ENCODE data around the gene AP2A2.
"Not testable (repeated sequence)": the region's sequence is repeated elsewhere in the genome, so short reads cannot be mapped to it uniquely, and the experiment has no call there.

The AP2A2 gene

DNA sequence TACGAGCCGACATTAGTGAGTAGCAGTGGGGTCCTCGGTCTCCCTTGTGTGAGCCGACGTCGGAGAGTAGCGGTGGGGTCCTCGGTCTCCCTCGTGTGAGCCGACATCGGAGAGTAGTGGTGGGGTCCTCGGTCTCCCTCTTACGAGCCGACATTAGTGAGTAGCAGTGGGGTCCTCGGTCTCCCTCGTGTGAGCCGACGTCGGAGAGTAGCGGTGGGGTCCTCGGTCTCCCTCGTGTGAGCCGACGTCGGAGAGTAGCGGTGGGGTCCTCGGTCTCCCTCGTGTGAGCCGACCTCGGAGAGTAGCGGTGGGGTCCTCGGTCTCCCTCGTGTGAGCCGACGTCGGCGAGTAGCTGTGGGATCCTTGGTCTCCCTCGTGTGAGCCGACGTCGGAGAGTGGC lies 49.7 kb downstream of the AP2A2 start:
- not testable (repeated sequence) for DNase-seq (ENCODE audit: low read depth)

DNA sequence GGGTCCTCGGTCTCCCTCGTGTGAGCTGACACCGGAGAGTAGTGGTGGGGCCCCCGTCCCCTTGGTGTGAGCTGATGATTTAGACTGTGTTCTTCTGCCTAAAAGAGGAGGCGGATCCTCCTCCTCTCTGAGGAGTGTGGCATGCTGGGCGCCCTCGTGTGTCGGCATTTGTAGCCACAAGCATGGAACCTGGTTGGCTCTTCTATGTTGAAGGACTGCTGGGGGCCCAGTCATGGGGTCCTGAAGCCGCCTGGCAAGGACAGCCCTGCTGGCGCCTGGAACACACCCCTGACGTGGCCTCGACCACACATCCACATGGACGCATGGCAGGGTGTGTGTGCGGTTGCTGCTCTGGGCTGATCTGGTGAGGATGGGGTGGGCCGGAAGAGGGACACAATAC lies 50.2 kb downstream of the AP2A2 start:
- DNase-seq (ENCODE audit: low read depth): no peak

GRCh38 chr11:976431-977160 lies 50.9 kb downstream of the AP2A2 start:
- DNase-seq (ENCODE audit: low read depth): no peak

- DNase-seq (ENCODE audit: low read depth): no peak
Measured at GRCh38 chr11:977830-978720, 52.4 kb downstream of the AP2A2 start.

DNA sequence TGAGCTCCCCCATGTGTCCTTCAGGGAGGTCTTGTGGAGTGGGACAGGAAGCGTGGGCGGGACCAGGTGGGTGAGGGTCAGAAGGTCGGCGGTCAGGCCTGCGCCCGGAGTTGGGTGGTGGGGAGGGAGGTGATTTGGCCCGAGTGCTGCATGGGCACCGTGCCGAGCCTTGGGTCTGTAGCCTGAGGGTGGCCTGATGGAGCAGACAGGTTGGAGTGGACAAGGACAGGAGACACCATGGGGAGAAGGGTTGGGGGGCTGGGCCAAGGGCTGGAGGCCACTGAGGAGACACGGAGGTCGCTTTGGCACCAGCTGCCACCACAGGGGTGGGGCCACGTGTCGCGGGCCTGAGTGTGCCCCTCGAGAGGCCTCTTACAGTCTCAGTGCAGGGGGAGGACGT lies 53.1 kb downstream of the AP2A2 start:
- DNase-seq (ENCODE audit: low read depth): no peak

- no peak for DNase-seq (ENCODE audit: low read depth)
Measured at GRCh38 chr11:980438-981357, 55.0 kb downstream of the AP2A2 start.

- DNase-seq (ENCODE audit: low read depth): no peak
Measured at GRCh38 chr11:981764-982163, 56.1 kb downstream of the AP2A2 start.

DNA sequence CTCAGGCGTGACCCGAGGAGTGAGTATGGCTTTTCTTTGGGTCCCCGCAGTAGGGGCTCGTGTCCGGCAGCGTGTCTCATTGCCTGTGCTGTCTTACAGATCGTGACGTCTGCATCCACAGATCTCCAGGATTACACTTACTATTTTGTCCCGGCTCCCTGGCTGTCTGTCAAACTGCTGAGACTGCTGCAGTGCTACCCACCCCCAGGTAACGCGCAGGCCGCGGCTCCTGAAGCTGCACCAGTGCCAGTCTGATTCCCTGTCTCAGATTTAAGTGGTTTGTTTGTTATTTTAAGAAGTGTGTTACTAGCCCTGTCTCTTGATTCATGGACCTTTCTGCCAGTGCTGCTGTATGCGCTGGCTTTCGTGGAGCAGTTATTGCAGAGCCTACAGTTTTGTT lies 58.9 kb downstream of the AP2A2 start:
- DNase-seq (ENCODE audit: low read depth): no peak

DNA sequence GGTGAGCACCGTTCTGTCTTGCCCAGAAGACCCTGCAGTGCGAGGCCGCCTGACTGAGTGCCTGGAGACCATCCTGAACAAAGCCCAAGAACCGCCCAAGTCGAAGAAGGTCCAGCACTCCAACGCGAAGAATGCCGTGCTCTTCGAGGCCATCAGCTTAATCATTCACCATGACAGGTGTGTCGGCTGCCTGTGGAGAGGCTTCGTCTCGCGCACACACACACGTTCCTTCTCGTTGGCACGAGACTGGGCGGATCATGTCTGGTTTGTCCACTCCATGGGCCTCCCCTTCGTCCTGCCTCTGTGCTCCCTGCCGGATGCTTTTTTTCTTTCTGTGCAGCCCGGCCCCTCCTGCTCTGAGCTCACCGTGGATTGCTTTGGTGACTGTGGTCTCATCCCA lies 59.7 kb downstream of the AP2A2 start:
- no peak for DNase-seq (ENCODE audit: low read depth)

- no peak for DNase-seq (ENCODE audit: low read depth)
Measured at GRCh38 chr11:985848-986247, 60.2 kb downstream of the AP2A2 start.

DNA sequence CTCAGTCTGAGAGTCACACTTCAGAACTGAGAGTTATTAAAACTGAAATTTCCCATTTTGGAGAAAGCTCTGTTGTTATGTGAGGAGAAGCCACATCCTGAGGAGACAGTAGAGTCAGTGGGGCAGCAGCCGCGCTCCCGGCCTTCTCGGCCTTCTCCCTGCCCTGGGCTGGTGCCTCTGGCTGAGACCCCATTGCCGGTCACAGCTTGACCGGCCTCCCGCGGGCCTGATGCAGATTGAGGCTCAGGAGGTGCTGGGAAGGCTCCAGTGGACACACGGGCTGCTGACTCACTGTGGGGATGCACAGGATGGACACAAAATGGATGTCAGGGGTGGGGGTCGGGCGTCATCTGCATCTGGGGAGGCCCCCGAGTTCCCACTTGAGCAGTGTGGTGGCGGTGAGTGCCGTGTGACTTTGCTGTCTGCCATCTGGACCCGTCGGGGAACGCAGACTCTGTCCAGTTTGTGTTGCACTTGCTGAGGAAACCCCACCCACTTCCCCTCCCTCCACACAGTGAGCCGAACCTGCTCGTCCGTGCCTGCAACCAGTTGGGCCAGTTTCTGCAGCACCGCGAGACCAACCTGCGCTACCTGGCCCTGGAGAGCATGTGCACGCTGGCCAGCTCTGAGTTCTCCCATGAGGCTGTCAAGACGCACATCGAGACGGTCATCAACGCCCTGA lies 60.7 kb downstream of the AP2A2 start:
- DNase-seq (ENCODE audit: low read depth): no peak

- no peak for DNase-seq (ENCODE audit: low read depth)
Measured at GRCh38 chr11:986952-987305, 61.3 kb downstream of the AP2A2 start.

DNA sequence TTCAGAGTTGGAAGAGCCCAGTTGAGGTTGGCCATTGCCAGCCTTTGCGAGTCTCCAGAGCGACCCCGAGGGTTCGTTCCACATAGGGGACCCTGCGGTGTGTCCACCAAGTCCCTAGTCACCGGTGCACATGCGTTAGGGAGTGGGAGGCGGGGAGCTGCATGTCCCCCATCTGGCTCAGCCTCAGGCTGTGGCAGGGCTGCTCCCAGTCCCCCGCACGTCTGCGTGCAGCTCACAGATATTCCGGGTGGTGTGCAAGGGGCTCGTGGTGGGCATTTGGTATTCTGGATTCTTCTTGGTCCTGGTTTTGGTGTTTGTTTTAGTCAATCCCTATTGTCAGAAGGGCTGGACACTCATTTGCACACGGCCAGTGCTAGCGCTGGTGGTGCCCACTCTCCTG lies 62.0 kb downstream of the AP2A2 start:
- no peak for DNase-seq (ENCODE audit: low read depth)

DNA sequence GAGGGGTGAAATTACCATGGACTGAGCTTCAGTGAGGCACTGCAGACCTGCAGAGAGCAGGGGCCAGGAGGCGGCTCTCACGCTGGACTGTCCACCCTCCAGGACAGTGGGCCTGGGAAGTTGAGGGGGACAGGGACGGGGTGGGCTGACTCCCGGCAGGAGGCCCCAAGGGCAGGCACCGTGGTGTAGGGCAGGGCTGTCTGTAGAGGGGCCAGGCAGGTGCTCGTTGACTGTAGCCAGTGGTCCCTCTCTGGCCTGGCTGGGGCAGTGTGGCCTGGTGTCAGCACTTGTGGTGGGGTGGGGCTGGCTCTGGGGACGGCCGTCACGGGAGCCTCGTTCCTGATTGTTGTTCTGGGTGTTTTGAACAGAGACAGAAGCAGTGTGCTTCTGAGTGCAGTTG lies 64.4 kb downstream of the AP2A2 start:
- no peak for DNase-seq (ENCODE audit: low read depth)

DNA sequence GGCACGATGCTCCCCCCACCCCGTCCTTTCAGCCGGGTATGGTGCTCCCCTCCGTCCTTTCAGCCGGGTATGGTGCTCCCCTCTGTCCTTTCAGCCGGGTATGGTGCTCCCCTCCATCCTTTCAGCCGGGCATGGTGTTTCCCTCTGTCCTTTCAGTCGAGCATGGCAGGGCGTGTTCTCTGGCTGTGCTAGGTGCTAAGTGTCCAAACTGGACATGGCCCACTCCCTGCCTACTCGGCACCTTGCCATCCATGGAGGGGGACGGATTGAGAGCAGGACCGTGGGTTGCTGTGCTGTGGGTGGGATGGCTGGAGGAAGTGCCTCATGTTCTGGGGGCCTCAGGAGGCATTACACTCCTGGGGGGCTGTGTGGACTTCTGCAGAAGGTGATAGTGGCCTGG lies 65.4 kb downstream of the AP2A2 start:
- no peak for DNase-seq (ENCODE audit: low read depth)

GRCh38 chr11:991711-992307 lies 66.1 kb downstream of the AP2A2 start:
- DNase-seq (ENCODE audit: low read depth): no peak

GRCh38 chr11:992577-992976 lies 66.9 kb downstream of the AP2A2 start:
- no peak for DNase-seq (ENCODE audit: low read depth)

DNA sequence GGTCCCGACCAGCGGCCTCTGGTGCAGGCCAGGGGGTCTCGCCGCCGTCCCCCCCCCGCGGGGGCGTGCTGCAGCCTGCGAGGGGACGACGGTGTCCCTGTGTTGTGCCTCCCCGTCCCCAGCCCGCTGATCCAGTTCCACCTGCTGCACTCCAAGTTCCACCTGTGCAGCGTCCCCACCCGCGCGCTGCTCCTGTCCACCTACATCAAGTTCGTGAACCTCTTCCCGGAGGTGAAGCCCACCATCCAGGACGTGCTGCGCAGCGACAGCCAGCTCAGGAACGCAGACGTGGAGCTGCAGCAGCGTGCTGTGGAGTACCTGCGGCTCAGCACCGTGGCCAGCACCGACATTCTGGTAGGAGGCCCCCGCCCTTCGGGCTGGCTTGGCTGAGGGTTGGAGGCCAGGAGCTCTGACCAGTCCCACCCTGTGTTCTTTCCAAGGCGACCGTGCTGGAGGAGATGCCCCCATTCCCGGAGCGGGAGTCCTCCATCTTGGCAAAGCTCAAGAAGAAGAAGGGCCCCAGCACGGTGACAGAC lies 68.0 kb downstream of the AP2A2 start:
- no peak for DNase-seq (ENCODE audit: low read depth)

DNA sequence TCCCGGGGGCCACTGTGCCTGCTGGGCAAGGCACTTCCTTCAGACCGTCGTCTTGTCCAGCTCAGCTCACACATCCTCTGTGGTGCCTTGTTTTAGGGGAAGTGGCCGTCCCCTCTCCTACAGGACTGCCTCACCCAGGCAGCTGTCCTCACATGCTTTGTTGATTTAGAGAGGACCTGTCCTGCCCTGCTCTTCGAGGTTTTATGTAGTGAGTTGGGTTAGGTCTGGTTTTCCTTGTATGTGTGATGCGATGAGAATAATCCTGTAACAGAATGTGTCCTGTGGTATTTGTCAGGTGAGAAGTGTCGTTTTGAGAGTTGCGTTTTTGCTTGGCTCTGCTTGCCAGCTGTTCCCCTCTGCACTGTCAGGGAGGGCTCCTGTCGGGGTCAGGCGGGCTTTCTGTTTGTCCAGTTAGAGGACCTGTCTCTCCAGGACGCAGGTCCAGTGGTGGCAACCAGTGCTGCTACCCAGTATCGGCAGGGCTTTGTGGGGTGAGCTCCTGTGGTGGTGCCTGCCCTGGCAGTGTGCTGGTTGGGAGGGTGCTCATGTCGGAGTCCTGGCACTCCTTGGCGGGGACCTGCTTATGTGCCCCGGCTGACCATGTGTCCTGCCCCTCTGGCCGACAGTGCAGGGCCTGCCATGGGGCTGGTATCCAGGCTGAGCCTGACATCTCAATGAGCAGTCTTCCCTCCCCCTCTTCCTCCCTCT lies 69.5 kb downstream of the AP2A2 start:
- no peak for DNase-seq (ENCODE audit: low read depth)

DNA sequence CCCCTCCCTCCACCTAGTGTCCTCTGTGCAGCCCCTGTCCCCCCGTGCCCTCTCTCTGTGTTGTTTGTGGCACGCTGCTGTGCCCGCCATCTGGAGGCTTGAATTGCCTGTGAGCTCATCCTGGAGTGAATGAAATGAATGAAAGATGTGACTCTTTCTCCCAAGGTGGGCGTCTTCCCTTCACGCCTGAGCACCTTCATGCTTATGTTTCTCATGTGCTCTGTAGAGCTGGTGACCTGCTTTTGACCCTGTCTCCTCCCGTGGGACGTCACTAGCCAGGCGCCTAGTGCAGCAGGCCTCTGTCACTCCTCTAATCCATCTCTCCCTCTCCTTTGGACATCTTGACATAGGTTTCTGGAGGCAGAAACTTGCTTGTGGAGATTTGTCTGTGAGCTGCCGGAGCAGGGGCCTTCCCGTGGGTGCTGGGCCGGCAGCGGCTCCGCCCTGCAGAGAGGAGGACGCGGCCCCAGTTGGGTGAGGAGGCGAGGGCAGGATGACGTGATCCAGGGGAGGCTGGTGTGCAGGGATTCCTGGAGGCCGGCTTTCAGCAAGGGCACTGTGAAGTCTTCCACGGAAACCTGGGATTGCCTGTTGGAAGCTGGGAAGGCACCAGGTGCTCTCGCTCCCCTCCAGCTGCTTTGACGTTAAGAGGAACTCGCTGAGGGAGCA lies 70.2 kb downstream of the AP2A2 start:
- no peak for DNase-seq (ENCODE audit: low read depth)
